ENCODE data around the gene PRICKLE2.

The PRICKLE2 gene

DNA sequence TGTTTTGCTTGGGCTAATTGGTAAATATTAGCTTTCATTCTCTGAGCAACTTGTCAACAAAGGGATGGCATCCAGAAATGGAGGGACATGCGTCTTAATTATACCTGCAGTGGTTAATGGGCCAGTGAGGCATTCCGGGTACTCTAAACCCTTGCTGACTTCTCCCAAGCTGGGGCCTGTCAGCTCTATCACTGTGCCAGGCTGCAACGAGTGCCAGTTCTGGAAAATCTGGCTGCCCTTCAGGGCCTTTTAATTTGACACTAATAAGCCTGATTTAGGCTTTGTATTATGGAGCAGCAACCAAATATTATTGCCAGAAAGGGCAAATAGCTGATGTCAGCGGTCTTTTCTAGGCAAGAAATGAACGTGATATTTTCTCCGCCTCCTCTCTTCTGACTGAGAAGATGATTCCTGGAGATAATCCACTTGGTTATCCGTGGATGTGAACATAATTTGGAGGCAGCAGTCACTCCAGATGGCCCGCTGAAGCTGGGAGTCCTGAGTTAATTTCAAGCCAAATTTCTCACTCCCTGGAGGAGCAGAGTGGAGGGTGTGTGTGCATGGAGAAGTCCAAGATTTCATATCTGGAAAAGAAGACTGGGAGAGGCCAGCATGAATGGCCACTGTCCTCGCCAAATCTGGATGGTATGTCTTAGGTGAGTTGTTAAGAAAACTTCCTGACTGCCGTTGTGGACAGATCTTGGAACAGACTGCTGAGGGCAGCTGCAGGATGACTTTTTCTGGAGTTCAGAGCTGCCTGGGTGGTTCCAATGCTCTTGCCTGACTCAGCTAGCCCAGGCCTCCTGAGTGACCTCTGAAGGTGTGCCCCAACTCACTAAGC is 157.5 kb downstream of the PRICKLE2 start:
- DNase-seq: no peak

GRCh38 chr3:64064804-64065203 is 160.5 kb downstream of the PRICKLE2 start:
- no peak for DNase-seq

DNA sequence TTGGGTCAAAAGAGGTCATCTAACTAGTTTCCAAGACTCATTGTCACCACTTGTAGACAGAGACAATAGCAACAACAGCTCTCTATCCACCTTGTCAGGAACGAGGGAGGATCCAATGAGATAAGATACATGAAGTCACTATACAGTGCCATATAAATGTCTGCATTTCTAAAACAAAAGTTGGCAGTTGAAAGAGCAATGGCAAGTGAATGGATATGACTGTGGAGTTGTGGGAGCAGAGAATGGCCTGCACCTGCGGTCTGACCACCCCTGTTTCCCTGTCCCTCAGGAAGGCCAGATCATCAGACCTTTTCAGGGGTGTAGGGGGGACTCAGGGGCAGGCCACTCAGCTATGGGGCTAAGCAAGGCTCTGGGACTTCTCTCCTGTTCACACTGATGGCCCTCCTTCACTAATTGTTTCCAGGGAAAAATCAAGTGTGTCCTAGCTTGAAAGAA is 161.3 kb downstream of the PRICKLE2 start:
- no peak for DNase-seq

- no peak for DNase-seq
These were observed 161.9 kb downstream of the PRICKLE2 start for GRCh38 chr3:64063207-64063982.

- no peak for DNase-seq
These were observed 163.6 kb downstream of the PRICKLE2 start for GRCh38 chr3:64061628-64062027.

GRCh38 chr3:64059484-64060175 is 165.6 kb downstream of the PRICKLE2 start:
- no peak for DNase-seq

- DNase-seq: no peak
These were observed 166.7 kb downstream of the PRICKLE2 start for GRCh38 chr3:64058566-64058965.

DNA sequence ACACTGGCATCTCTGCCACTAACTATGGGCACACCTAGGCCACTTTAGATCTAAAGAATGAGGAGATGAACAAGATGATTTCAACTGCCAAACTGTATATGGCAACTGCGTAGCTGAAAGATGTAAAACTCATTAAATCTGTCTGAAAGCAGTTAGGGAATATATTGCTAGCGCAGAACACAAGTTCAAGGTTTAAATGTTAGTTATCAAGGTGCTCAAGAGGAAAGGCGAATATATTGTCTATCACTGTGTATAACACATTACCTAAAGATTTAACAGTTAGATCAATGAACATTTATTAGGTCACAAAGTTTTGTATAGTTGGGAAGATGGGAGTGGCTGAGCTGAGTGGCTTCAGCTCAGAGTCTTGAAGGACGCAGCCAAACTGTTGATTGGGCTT is 168.0 kb downstream of the PRICKLE2 start:
- DNase-seq: no peak

- DNase-seq: peak; percentile 87
These were observed 168.6 kb downstream of the PRICKLE2 start for GRCh38 chr3:64056606-64057180.

DNA sequence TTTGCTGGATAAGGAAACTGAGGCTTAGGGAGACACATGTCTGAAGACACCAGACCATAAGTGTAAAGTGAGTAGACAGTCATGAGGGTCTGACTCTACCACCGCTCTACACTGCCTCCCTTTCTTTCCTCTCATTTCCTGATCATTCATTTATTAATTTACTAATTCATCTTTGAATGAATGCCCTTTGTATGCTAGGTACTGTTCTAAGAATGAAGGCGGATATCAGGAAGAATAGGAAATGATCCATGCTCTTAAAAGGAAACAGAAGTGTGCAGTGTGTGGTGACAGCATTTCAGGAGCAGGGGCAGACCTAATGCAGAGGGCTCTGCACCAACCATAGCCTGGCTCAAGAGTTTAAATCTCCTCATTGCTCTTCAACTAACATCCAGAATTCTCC is 170.2 kb downstream of the PRICKLE2 start:
- no peak for DNase-seq

DNA sequence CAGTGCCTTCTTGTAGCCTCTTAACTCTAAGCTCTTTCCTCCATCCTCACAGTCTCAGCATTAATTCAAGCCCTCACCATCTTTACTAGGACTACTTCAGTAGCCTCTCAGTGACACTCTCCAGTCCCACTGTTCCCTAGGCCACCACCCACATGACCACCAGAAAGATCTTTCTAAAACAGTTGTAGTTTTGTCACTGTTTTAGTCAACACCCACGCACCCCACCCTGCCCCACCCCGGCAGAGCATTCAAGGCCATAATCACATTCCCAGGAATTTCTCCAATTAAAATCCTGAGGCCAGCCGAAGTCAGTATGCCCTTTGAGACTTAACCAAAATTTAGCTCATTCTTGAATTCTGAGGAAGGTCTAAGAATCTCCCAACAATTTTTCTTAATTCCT is 170.8 kb downstream of the PRICKLE2 start:
- DNase-seq: no peak

DNA sequence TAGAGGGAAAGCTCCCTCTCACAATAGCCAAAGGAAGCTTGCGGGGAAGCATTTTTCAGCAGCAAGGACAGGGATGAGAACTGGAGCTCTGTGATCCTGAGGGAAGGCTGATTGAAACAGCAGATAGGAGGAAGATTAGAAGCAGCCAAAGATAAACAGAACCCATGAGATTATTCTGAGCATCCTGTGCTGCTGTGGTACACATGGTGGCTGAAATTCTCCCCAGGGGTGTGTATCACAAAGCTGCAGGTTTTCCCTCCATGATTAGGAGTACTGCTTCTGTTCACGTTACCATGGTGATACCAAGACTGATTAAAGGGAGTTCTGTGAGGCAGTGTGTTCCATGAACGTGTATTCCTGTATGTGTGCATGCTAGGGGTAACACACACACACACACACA is 171.7 kb downstream of the PRICKLE2 start:
- DNase-seq: peak; percentile 74

DNA sequence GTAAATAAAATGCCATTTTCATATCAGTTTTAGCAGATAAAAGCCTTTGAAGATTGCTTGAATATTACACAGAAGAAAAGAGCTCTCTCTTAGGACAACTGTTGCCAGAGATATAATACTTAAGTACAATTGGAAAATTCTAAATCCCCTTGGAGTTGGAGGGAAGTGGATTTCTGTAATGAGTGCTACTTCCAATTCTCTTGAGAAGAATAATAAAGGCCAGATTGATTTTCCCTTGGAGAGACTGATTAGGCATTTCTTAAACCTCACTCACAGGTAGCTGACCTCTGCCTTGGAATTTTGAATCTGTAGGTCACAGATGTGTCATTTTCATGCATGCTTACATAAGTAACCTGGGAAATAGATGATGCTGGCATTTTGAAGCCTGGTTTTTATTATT is 172.1 kb downstream of the PRICKLE2 start:
- no peak for DNase-seq

DNA sequence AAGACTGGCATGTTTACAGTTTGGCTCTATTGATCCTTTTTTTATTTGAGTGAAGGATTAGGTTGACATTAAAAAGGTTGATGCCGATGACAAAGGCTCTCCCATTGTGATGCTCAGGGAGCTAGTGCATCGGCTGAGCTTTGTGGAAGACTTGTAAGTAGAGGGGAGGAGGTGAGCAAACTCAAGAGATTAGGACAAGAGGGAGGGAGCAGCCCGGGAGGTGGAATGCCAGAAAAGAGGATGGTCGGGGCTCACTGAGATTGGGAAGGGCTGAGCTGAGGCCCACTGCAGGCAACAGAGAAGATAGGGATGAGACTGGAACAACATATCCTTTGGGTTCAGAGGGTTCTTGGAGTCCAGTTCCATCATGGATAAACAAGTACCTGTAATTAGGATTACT is 175.4 kb downstream of the PRICKLE2 start:
- DNase-seq: no peak

DNA sequence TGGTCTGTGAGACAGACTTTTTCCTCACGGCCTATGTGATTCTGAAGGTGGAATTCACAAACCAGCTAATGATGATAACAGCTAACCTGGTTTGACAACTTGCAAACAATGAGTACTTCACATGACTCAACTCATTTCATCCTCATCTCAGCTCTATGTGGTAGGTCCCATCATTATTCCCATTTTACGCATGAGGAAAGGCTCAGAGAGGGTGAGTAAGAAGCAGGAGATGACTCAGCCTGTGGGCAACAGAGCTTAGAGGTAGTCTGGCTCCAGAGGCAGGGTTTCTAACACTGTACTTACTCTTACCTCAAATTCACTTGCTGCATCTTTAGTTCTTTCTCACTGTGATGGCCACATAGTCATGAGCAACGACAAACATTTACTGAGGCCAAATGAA is 176.1 kb downstream of the PRICKLE2 start:
- DNase-seq: peak; percentile 85

- DNase-seq: peak; percentile 66
These were observed 176.6 kb downstream of the PRICKLE2 start for GRCh38 chr3:64048631-64049061.

DNA sequence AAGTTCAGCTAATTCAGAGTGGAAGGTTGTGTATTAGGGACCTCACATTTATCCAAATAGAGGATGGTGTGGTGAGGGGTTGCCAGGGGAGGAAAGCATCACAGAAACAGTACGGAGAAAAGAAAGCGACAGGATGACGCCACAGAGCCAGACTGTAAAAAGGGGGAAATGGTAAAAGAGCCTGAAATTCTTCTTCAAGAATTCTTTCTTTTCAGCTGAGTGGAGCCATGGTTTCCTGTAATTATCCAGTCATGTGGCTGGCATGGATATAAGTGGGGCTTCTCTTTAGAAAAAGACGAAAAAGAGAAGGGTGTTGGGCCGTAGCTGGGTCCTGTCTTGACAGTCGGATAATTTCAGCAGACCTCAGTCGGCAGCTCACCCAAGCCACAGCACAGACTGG is 177.5 kb downstream of the PRICKLE2 start:
- DNase-seq: peak; percentile 88

DNA sequence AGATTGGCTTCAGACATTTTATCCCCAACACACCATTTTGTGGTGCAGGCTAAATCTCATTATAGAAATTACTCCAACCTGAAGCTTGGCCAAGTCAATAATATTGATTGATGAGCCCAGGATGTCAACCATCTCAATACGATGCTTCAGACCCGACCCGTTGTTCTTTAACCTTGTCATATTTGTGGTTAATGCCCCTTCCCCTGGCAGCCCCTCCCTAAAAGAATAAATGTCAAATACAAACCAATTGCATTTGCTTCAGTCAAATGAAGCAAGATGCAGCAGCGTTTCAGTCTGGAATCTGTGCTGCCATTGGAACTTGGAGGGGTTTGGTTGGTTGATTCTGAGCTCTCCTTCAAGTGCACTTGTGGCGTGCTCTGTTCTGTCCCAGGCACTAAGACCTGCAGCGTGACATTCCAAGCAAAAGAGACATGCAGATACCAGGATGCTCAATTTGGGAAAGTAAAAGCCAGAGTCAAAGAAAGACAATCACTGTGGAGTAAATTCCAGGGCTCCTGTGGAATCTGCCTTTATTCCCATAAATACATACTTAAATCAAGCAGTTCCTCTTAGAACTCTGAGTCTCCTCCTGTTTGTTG is 178.2 kb downstream of the PRICKLE2 start:
- peak; percentile 91 for DNase-seq

DNA sequence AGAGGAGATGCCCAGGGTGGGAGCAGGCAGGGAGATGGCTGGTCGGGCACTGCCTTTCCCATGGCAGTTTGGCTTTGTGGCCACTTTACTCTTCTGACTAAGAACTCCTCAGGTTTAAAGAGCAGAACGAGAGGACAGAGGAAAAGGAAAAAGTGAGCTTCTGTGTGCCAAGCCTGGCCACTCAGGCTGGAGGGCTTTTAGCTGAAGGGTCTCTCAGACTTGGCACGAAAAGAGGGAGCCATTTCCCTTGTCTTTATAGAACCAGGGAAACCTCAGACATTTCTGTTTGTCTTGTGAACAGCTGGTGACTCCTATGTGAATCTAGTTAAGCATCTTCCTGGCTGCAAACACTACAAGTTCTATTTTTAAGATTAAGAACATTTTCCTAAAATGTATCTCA is 178.7 kb downstream of the PRICKLE2 start:
- no peak for DNase-seq

DNA sequence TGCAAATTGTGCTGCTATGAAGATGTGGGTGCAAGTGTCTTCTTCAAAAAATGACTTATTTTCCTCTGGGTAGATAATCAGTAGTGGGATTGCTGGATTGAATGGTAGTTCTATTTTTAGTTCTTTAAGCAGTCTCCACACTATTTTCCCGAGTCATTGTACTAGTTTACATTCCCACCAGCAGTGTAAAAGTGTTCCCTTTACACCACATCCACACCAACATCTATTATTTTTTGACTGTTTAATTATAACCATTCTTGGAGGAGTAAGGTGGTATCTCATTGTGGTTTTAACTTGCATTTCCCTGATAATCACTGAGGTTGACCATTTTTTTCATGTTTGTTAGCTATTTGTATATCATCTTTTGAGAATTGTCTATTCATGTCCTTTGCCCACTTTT is 182.3 kb downstream of the PRICKLE2 start:
- no peak for DNase-seq

All from islet precursor cell (in vitro differentiated cells).